ENCODE data around the gene TGM2. TPM values are rescaled to one million over a fixed set of nuclear protein-coding genes. Genes with fewer than 3 reads are reported as not detected.

Gene TGM2
- polyA plus RNA-seq, 1 donor from 2014 or later: not detected

DNA sequence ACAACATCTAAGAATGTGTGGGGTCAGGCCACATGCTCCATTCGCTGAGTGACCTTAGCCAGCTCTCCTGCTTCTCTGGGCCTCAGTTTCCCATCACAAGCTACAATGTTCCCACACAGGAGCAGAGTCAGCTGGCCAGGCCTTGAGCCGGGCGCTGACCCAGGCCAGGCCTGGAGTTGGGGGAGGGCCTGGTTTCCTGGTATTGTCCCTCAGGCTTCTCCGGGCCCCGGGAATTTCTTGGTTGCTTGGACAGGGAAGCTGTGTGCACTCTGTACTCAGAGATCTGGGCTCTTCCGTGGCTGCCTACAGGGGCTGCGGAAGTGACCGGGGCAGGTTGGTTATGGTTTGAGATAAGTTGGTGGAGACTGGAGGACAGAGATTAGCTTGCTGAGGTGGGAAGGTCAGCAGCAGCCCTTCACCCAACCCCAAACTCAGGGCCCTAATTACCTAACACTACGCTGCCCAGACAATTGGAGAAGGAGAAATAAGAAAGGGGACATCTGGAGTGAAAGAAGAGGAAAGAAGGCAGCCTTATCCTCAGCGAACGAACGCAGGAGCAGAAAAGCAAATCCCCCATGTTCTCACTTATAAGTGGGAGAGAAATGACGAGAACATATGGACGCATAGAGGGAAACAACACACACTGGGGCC is 6.2 kb downstream of the TGM2 start:
- Histone ChIP-seq H3K27me3 (ENCODE audit: insufficient read depth, low read depth, low read length) (no peaks in the 10 kb centered on the region), H4K20me1 (ENCODE audit: insufficient read depth) (no peaks in the 10 kb centered on the region), H3K9ac (ENCODE audit: low read length) (no peak overlapping the region), H3K9me2 (ENCODE audit: insufficient read depth, low read length) (no peaks in the 10 kb centered on the region), H2AFZ (ENCODE audit: low read depth, low read length) (no peak overlapping the region), H3K9me3 (ENCODE audit: low read length) (no peaks in the 10 kb centered on the region), H3K4me2 (ENCODE audit: low read length) (no peak overlapping the region), H3K79me2 (replicated peaks; ENCODE audit: insufficient read depth, low read length) (no peaks in the 10 kb centered on the region), H3K4me3 (ENCODE audit: low read length) (no peak overlapping the region), H3K27ac (ENCODE audit: low read length) (no peak overlapping the region), H3F3A (ENCODE audit: insufficient read depth, low read length, poor library complexity, severe bottlenecking) (no peaks in the 10 kb centered on the region), H3K36me3 (ENCODE audit: insufficient read depth, low read length) (no peaks in the 10 kb centered on the region)
- TF ChIP-seq, protein P1, sequence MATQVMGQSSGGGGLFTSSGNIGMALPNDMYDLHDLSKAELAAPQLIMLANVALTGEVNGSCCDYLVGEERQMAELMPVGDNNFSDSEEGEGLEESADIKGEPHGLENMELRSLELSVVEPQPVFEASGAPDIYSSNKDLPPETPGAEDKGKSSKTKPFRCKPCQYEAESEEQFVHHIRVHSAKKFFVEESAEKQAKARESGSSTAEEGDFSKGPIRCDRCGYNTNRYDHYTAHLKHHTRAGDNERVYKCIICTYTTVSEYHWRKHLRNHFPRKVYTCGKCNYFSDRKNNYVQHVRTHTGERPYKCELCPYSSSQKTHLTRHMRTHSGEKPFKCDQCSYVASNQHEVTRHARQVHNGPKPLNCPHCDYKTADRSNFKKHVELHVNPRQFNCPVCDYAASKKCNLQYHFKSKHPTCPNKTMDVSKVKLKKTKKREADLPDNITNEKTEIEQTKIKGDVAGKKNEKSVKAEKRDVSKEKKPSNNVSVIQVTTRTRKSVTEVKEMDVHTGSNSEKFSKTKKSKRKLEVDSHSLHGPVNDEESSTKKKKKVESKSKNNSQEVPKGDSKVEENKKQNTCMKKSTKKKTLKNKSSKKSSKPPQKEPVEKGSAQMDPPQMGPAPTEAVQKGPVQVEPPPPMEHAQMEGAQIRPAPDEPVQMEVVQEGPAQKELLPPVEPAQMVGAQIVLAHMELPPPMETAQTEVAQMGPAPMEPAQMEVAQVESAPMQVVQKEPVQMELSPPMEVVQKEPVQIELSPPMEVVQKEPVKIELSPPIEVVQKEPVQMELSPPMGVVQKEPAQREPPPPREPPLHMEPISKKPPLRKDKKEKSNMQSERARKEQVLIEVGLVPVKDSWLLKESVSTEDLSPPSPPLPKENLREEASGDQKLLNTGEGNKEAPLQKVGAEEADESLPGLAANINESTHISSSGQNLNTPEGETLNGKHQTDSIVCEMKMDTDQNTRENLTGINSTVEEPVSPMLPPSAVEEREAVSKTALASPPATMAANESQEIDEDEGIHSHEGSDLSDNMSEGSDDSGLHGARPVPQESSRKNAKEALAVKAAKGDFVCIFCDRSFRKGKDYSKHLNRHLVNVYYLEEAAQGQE (IDR thresholded peaks at IDR 0.05; ENCODE audit: borderline replicate concordance): no peak

DNA sequence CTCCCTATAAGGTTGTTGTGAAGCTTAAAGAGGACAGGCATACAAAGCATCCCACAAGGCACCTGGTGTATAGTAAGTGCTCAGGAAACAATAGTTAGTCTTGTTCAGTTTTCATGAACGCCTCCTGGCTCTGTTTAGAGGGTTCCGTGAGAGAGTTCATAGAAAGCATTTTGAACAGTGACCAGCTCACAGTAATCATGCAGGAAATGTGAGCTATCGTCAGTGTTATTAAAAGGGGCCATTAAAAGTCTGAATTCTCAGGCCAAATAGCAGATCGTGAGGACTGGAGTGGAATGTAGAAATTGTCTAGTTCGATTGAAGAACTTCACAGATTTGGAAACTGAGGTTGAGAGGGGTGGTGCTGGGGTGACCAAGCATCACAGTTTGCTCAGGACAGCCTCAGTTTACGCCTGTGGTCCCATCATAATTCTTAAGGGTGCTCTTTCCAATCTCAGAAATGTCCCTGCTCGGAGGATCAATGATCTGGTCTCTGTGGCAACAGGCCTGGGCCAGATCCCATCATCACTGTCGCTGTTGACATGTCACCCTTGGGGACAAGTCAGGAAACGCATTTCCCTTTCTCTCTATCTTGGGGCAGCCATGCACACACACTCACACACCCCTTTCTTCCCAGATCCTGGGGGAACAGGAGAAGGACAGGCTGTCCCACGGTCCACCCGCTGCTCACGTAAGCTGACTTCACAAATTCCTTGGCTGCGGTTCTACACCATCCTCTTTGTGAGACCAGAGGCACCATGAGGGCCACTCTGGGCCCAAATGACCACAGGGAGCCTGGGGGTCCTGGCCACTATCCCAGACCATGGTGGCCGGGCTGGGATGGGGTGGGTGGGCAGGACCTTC is 7.2 kb downstream of the TGM2 start:
- H3K36me3 ChIP-seq (ENCODE audit: insufficient read depth, low read length): no peaks in the 10 kb centered on the region
- no peak overlapping the region for H2AFZ ChIP-seq (ENCODE audit: low read depth, low read length)
- no peak overlapping the region for H3K4me3 ChIP-seq (ENCODE audit: low read length)
- no peak overlapping the region for H3K9ac ChIP-seq (ENCODE audit: low read length)
- H3K9me2 ChIP-seq (ENCODE audit: insufficient read depth, low read length): no peaks in the 10 kb centered on the region
- no peaks in the 10 kb centered on the region for H3K79me2 ChIP-seq (replicated peaks; ENCODE audit: insufficient read depth, low read length)
- no peak overlapping the region for H3K27ac ChIP-seq (ENCODE audit: low read length)
- H4K20me1 ChIP-seq (ENCODE audit: insufficient read depth): no peaks in the 10 kb centered on the region
- TF ChIP-seq, protein P2, sequence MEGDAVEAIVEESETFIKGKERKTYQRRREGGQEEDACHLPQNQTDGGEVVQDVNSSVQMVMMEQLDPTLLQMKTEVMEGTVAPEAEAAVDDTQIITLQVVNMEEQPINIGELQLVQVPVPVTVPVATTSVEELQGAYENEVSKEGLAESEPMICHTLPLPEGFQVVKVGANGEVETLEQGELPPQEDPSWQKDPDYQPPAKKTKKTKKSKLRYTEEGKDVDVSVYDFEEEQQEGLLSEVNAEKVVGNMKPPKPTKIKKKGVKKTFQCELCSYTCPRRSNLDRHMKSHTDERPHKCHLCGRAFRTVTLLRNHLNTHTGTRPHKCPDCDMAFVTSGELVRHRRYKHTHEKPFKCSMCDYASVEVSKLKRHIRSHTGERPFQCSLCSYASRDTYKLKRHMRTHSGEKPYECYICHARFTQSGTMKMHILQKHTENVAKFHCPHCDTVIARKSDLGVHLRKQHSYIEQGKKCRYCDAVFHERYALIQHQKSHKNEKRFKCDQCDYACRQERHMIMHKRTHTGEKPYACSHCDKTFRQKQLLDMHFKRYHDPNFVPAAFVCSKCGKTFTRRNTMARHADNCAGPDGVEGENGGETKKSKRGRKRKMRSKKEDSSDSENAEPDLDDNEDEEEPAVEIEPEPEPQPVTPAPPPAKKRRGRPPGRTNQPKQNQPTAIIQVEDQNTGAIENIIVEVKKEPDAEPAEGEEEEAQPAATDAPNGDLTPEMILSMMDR (IDR thresholded peaks at IDR 0.05; ENCODE audit: poor library complexity, severe bottlenecking): no peak
- TF ChIP-seq RAD21 (conservative IDR thresholded peaks at IDR 0.05): no peak
- TF ChIP-seq, protein P1 (IDR thresholded peaks at IDR 0.05; ENCODE audit: borderline replicate concordance): no peak
- TF ChIP-seq EZH2 (IDR thresholded peaks at IDR 0.05; ENCODE audit: borderline replicate concordance, insufficient read depth, low read length, poor library complexity, severe bottlenecking): no peak
- no peak for TF ChIP-seq EP300 (conservative IDR thresholded peaks at IDR 0.05; ENCODE audit: poor library complexity, severe bottlenecking)
- no peak for TF ChIP-seq SMC3 (conservative IDR thresholded peaks at IDR 0.05; ENCODE audit: poor library complexity)
- TF ChIP-seq TAF1 (IDR thresholded peaks at IDR 0.05; ENCODE audit: low read depth): no peak
- no peak for TF ChIP-seq POLR2AphosphoS5 (IDR thresholded peaks at IDR 0.05)
- TF ChIP-seq MXI1 (conservative IDR thresholded peaks at IDR 0.05; ENCODE audit: poor library complexity, severe bottlenecking): no peak
- H3K4me2 ChIP-seq (ENCODE audit: low read length): no peak overlapping the region
- H3K9me3 ChIP-seq (ENCODE audit: low read length): no peaks in the 10 kb centered on the region
- H3F3A ChIP-seq (ENCODE audit: insufficient read depth, low read length, poor library complexity, severe bottlenecking): no peaks in the 10 kb centered on the region
- H3K27me3 ChIP-seq (ENCODE audit: insufficient read depth, low read depth, low read length): no peaks in the 10 kb centered on the region

Data from neural cell (in vitro differentiated cells).